DMS79 (cell line): ENCODE data around the gene NAA16.
A peak's percentile ranks its signal among the peaks of the same experiment; 100 is the strongest.
"Not testable (repeated sequence)": the region's sequence is repeated elsewhere in the genome, so short reads cannot be mapped to it uniquely, and the experiment has no call there.

Source experiments
- DNase-seq: peaks from one replicate; lab custom pipeline; 2025; lab: John Stamatoyannopoulos, UW

Gene NAA16

DNA sequence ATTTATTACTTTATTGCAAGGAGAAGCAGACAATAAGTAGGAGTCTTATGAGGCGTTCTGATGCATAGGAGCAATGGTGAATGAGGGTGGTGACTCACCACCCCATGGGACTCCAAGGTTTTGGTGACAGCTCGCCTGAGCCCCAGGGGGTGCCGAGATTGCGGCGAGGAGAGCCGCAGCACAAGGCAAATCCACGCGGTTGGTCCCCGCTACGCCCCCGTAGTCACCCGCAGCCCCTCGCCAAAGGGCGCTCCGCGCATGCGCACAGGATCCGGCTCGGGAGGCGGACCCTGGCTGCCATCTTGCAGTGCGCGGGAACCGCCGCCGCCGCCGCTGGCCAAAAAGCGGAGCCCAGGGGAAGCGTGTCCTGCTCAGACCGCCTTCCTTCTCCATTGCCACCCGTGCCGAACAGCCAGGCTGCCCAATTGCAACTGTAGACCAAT, at the start of gene NAA16:
TSS of gene NAA16 (plus strand) at position 305 of the 443 bp plus-strand sequence. CDS start 262 bp downstream, outside the sequence.
- peak; percentile 46 for DNase-seq

DNA sequence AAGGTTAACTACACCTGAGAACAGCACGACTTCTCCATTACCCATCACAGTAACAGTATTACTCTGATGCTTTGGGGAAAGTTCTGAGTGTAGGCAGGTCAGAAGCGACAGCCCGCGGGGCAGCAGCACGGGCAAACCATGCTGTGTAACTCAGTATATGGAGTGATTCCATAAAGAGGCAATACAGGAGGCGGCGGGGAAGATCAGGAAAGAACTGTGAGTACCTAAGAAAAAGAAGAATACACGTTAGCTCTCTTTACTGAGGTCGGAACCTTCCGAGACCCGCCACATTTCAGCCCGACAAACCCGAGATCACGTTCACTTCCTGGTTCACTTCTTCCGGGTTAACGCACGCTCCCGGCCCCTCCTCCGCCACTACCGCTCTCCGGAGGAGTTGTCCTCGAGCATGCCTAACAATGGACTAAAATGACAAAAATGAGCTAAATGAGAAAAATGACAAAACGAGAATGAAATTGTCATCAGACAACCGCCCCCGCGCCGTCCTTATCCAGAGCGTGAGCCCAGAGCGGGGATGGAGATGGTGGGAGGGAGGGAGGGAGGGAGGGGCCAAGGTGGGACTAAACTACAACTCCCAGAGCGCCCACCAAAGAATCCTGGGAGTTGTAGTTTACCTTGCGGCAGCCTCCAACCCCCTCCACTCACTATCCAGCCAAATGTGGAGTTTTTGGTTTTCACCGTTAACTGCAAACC, 47.7 kb upstream of the NAA16 start, which contains the start of gene MTRF1:
TSS of gene MTRF1 (minus strand) at position 316 of the 711 bp plus-strand sequence. CDS start 2,669 bp downstream, outside the sequence.
- peak; percentile 72 for DNase-seq

DNA sequence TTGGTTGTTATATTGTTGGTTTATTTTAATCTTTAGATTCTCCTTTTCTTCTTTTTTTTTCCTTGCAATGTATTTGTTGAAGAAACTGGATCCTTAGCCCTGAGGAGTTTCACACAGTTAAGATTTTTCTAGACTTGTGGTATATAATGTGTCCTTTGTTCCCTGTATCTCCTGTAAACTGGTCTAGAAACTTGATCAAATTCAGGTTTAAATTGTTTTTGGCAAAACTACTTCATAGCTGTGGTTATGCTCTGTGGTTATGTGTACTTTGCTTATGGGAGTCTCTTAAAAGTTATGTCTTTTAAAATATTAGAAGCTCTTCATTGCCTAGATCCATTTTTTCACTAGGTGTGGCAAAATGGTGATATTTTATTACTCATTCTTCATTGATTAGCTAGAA, 44.0 kb upstream of the NAA16 start:
- DNase-seq: no peak

DNA sequence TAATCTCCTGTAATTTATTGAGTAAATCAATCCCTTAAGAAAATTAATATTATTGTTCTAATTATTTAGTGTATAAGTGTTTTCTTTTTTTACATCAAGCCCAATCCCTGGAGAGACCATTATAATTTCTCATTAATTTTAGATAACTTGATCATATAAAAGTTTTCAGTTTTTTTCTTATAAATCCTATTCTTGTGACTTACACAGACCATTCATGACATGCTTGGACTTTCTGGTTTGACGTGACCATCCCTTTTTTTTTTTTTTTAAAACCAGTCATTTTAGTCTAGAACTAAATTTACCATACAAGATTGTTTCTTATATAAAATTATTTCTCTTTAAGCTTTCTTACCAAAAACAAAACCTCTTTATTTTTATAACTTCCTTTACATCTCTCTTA, 42.3 kb upstream of the NAA16 start:
- DNase-seq: no peak

DNA sequence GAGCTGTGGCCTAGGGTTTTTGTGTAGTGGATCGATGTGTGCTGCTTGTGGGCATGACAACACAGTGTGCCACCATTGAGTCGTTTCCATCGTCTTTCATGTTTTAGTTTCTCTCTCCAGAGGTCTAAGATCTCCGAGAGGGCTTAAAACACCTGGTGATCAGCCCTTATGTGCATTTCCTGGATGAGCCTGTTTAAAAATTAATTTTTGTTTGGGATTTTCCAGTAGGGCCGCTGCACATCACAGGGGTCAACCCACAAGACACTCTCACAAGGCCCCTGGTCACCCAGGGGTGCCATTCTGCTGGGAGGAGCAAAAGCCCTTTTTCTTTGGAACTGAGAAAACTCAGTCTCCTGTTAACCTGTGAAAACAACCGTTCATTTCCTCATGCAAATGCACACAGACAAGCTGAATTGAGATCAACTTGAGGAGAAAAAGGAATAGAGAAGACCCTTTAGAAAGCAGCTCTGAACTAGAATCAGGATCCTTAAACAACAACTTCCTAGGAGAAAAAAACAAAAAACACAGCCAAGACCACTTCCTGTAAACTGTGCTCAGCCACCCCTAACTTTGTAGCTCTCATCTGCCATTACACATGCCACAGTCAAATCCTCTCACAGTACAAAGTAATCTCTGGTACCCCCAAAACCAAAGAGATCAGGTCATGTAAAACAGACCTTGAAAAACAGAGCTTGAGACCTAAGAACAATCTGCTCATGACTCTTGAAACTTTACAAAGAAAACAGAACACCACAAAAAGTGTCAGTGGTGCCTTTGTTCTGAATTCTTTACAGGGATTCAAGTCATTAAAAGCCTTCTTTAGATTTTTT, 39.4 kb upstream of the NAA16 start:
- DNase-seq: no peak

DNA sequence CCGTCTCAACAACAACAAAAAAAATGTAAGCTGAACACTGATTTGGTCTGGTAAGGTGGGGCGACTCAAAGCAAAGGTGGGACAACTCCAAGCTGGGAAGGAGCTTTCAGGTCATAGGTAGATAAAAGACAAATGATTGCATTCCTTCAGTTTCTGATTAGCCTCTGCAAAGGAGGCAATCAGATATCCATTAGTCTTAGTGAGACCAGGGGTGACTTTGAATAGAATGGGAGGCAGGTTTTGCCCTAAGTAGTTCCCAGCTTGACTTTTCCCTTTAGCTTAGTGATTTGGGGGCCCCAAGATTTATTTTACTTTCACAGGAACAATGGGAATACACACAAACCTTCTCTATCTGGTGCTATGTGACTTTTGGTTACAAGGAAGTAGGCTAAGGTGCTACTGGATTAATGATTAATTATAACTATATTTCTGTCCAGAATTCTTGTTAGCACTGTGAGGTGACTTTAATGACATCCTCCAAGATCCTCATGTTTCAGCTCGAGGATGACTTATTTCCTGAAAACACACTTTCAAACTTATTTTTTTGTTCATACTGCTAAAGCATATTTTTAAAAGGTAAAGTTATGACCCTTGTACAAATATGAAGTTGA, 37.1 kb upstream of the NAA16 start:
- no peak for DNase-seq

DNA sequence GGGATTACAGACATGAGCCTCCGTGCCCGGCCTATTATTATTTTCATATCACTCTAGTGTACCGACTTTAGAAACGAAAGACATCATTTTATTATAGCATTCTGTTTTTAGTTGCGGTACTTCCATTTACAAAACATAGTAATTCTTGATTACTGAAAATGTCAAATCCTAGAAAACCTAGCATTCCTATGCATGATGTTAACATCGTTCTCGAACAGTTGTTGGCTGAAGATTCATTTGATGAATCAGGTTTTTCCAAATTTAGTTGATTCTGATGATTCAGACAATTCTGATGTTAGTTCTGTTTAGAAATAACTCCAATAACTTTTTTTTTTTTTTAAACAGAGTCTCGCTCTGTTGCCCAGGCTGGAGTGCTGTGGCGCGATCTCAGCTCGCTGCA, 36.2 kb upstream of the NAA16 start:
- no peak for DNase-seq

DNA sequence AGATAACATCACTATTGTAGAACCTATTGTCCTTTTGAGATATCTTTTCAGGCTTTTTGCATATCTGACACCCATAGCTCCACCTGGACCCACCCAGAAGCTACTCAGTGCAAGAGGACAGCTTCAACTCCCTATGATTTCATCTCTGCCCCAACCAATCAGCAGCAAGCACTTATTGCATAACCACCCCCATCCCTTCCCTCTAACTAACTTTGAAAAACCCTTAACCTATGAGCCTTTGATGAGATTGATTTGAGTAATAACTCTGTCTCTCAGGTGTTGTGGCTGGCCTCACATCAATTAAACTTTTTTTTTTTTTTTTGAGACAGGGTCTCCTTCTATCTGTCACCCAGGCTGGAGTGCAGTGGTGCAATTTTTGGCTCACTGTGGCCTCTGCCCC, 34.2 kb upstream of the NAA16 start:
- no peak for DNase-seq

DNA sequence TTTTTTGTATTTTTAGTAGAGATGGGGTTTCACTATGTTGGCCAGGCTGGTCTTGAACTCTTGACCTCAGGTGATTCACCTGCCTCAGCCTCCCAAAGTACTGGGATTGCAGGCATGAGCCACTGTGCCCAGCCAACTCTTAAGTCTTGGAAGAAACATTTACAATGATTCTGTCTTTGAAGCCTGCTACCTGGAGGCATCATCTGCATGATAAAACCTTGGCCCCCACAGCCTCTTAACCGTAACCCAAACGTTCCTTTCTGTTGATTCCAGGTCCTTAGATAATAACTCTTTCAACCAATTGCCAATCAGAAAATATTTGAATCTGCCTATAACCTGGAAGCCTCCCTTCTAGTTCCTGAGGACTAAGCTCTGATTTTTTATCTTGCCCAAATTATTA, 31.9 kb upstream of the NAA16 start:
- DNase-seq: not testable (repeated sequence)

DNA sequence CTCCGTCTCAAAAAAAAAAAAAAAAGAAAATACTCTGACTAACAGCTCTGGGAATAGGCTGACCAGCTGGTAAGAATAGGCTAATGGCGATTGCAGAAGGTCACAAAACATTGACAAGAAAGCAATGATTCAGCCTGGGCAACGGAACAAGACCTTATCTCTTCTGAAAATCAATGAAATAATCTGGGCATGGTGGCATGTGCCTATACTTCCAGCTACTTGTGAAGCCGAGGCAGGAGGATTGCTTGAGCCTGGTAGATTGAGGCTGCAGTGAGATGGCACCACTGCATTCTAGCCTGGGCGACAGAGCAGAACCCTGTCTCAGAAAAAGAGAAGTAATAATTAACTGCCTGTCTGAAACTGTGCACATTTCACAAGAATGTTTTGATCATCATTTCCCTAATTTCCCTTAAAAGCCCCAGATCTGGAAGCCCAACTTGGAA, 28.9 kb upstream of the NAA16 start:
- DNase-seq: no peak

DNA sequence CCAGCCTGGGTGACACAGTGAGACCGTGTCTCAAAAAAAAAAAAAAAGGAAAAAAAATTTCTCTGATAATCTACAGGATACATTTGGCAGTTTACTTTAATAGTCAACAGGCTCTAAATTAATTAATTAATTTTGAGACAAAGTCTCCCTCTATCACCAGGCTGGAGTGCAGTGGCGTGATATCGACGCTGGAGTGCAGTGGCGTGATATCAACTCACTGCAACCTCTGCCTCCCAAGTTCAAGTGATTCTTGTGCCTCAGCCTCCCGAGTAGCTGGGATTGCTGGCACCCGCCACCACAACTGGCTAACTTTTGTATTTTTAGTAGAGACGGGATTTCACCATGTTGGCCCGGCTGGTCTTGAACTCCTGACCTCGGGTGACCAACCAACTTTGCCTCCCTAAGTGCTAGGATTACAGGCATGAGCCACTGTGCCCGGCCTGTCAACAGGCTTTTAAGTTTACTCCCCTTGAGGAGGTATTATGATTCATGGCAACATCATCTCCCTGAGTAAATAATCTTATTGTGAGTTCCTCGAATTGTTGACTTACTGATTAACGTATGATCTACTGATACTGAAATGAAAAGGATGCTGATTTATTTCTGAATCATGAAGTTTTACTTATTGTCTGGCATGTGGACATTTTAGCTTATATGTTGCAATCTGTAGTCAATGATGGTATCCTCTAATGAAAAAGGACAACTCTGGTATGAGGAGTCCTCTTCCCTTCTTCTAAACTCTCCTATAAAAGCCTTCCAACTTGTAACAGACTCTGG, 26.4 kb upstream of the NAA16 start:
- no peak for DNase-seq

DNA sequence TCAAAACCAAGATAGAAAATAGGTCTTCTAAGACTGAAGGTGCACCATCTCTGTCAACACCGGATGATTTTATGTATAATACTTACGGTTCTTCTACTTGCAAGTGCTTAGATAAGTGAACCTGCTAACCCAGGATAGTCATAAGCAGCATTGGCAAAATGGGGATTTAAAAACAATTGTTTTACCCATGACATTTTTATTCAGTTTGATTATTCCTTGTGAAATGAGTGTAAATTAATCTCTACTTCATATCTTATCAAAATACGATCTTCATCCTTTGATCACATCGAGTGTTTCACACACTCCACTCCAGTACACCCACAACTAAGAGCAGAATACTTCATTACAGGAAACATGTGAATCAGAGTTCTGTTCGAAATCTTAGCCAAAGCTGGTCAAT, 24.7 kb upstream of the NAA16 start:
- DNase-seq: no peak

DNA sequence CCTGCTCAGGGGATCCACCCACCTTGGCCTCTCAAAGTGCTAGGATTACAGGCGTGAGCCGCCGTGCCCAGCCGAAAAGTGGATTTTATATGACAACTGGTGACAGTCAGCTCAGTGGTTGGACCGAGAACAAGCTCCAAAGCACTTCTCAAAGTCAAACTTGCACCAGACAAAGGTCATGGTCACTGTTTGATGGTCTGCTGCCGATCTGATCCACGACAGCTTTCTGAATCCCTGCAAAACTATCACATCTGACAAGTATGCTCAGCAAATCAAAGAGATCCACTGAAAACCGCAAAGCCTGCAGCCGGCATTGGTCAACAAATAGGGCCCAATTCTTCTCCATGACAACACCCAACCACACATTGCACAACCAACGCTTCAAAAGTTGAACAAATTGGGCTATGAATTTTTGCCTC, 21.6 kb upstream of the NAA16 start:
- DNase-seq: no peak

DNA sequence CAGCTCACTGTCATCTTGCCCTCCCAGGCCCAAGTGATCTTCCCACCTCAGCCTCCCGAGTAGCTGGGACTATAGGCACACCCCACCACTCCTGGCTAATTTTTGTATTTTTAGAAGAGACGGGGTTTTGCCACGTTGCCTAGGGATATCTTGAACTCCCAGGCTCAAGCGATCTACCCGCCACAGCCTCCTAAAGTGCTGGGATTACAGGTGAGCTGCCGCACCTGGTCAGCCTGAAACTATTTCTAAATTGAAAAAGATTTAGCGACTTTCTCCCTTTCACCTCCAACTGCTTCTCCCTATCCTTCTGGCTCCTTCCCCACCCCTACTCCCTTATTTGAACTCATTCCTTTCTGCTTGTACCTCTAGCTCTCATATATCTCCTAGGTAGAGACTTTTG, 19.8 kb upstream of the NAA16 start:
- no peak for DNase-seq

DNA sequence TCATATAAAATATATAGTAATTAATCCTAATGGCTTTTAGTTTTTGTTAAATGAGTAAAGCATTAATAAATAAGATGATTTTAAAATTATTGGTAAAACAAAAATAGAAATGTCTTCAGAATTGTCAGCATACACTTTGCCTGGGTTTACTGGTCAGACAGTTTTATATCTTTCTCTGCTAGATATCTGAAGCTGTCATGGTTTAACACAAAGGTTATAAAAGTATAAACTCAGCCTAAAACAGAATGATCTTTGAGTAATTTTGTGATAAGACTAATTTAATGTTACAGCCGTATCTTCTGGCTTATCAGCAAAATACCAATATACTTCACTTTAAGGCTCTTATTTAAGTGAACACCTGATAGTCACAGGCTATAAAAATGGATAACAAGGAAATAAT, 17.8 kb upstream of the NAA16 start:
- no peak for DNase-seq

DNA sequence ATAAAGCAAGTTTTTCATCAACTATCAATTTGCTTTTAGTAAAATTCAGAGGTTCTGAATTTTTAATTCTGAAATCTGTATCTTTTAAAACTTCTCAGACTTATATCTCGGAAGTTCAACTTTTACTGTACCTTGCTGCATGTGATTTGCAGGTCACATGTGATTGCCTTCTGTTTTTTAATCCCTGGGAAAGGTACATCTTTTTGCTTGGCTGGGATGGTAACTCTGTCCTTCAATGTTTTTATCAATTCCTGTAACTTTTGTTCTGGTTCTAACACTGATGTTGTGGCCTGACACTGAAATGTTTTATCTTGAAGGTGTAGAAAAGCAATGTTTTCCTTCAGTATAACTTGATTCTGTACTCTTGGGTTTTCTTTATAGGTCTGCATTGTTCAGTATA, 16.2 kb upstream of the NAA16 start:
- DNase-seq: no peak

DNA sequence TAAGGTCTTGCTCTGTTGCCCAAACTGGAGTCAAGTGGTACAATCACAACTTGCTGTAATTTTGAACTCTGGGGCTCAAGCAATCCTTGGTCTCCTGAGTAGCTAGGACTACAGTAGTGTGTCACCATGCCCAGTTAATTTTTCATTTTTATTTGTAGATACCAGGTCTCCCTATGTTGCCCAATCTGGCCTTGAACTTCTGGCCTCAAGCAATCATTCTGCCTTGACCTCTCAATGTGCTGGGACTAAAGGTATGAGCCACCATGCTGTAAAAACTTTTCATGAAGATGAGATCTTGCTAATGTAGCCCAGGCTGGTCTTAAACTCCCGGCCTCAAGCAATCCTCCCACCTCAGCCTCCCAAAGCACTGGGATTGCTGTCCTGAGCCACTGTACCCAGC, 15.1 kb upstream of the NAA16 start:
- no peak for DNase-seq

DNA sequence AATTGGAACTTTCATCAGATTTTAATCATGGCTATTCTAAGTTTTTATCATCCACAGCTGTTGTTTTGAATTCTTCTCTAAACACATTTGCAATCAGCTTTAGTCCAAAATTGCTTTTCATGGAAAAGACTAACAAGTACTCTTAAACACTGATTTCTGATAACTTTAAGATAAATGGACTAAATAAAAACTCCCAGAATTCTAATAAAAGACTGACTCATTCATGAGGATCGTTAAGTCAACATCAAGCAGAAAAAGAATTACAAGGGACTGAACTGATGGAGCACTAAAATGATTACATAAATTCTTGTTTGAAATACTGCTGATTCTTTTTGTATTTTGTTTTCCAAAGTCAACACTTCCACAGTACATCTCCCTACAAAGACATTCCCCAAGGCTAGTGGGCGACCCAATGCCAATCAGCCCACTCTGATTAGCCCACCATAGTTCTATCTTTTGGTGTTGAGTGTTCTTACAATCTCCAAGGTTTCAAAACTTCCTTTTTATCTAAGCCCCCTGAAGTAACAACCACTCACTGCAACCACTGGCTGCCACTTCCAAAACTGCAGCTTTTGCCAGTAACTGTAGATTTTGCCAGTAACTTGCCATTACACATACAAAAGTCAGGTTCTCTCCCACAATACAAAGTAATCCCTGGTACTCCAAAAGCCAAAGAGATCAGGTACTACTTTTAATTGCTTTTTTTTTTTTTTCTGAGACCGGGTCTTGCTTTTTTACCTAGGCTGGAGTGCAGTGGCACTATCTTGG, 14.0 kb upstream of the NAA16 start:
- no peak for DNase-seq

DNA sequence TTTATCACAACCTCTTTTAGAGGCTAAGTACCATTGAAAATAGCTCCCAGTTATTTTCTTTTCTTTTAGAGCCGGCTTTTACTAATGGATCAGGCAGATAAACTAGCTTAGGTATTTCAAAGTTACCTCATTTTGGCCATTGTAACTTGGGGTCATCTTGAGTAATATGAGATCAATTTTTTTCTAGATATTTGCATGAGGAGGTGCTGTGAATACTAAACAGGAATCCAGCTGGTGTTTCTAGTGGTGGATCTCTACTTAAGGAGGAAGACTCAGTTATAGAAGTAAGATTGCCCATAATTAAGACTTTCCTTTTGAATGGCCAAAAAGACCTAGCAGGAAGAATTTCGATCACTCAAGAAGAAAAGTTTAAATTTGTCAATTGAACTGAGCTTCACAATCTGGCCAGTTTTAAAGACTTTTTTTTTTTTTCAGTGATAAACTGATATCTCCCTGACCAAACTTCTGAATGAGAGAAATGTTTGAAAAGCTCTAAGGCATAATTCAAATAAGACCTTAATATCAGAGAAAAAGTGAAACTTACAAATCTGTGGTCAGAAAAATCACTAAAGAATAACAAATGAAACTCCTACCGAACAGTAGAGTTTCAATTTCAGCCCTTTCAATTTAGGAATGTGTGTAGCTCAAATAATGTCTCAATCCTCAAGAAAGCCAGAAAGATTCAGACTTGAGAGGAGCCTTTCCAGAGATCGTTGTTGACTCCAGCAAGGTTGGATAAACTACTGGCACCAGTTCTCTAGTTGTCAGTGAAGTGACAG, 11.6 kb upstream of the NAA16 start:
- no peak for DNase-seq

DNA sequence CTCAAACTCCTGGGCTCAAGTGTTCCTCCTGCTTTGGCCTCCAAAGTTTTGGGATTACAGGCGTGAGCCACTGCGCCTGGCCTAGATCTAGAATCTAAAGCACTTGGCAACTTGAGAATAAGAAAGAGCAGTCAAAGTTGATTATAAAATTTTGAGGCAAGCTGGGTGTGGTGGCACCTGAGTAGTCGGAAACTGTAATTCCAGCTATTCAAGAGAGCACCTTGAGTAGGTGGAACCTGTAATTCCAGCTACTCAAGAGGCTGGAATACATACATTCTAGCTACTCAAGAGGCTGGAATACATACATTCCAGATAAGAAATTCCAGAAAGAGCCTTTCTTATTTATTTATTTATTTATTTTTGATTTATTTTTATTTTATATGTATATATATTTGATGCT, 8.3 kb upstream of the NAA16 start:
- DNase-seq: no peak
